Measurements from ENCODE around the gene SETD2. TPM values are rescaled to one million over a fixed set of nuclear protein-coding genes. Genes with fewer than 3 reads are reported as not detected.
"Not testable (repeated sequence)": the region's sequence is repeated elsewhere in the genome, so short reads cannot be mapped to it uniquely, and the experiment has no call there.

SETD2 gene
- total RNA-seq, 3 donors from 2014 or later (not counting 1 experiment from before 2014, with no cell fraction given) = 86.5 to 104 (median 95.9) TPM

GRCh38 chr3:47123857-47124256 is 40.1 kb downstream of the SETD2 start:
- Histone ChIP-seq H3K27me3 (ENCODE audit: control insufficient read depth, insufficient read depth, low read length) (no peaks in the 10 kb centered on the region), H3K4me3 (ENCODE audit: low read length) (no peak overlapping the region), H3K9me3 (ENCODE audit: control insufficient read depth, insufficient read depth, low read length) (no peaks in the 10 kb centered on the region), H3K4me1 (ENCODE audit: control insufficient read depth, insufficient read depth, low read length) (no peaks in the 10 kb centered on the region), H3K36me3 (ENCODE audit: control insufficient read depth, insufficient read depth, low read length) (peaks cover 40% of the 10 kb centered on the region), H3K27ac (ENCODE audit: low read length) (no peak overlapping the region)
- Mint-ChIP-seq H3K9me3 (no peaks in the 10 kb centered on the region), H3K27me3 (ENCODE audit: low read depth in 2 of 2) (no peaks in the 10 kb centered on the region), H3K27ac (peak overlapping the region; percentile 13 to 16), H3K4me1 (peaks cover 31 to 72% of the 10 kb centered on the region in 2 donors), H3K4me3 (no peak overlapping the region), H3K36me3 (peaks cover 16% of the 10 kb centered on the region)
- DNase-seq (no peak), ATAC-seq (no peak)
- TF ChIP-seq, protein P1, sequence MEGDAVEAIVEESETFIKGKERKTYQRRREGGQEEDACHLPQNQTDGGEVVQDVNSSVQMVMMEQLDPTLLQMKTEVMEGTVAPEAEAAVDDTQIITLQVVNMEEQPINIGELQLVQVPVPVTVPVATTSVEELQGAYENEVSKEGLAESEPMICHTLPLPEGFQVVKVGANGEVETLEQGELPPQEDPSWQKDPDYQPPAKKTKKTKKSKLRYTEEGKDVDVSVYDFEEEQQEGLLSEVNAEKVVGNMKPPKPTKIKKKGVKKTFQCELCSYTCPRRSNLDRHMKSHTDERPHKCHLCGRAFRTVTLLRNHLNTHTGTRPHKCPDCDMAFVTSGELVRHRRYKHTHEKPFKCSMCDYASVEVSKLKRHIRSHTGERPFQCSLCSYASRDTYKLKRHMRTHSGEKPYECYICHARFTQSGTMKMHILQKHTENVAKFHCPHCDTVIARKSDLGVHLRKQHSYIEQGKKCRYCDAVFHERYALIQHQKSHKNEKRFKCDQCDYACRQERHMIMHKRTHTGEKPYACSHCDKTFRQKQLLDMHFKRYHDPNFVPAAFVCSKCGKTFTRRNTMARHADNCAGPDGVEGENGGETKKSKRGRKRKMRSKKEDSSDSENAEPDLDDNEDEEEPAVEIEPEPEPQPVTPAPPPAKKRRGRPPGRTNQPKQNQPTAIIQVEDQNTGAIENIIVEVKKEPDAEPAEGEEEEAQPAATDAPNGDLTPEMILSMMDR (IDR thresholded peaks at IDR 0.05) = no peak
- WGBS (ENCODE audit: insufficient coverage) = 97% methylated on average over 3 of the region's 3 CpGs
- intact Hi-C loops (cut with micrococcal nuclease) = no loop called here

GRCh38 chr3:47121409-47121808 is 42.5 kb downstream of the SETD2 start:
- H3K27me3 ChIP-seq (ENCODE audit: control insufficient read depth, insufficient read depth, low read length) = no peaks in the 10 kb centered on the region
- Mint-ChIP-seq H3K36me3 (peaks cover 22% of the 10 kb centered on the region), H3K9me3 (no peaks in the 10 kb centered on the region), H3K27me3 (ENCODE audit: low read depth in 2 of 2) (no peaks in the 10 kb centered on the region), H3K4me3 (no peak overlapping the region), H3K27ac (peak overlapping the region in 1 of 2 donors; percentile 15), H3K4me1 (peaks cover 28 to 66% of the 10 kb centered on the region in 2 donors)
- no peak overlapping the region for H3K27ac ChIP-seq (ENCODE audit: low read length)
- no peak for DNase-seq
- no peaks in the 10 kb centered on the region for H3K9me3 ChIP-seq (ENCODE audit: control insufficient read depth, insufficient read depth, low read length)
- TF ChIP-seq, protein P1 (IDR thresholded peaks at IDR 0.05) = no peak
- 97% methylated on average over 3 of the region's 3 CpGs for WGBS (ENCODE audit: insufficient coverage)
- H3K36me3 ChIP-seq (ENCODE audit: control insufficient read depth, insufficient read depth, low read length) = peaks cover 43% of the 10 kb centered on the region
- intact Hi-C loops (cut with micrococcal nuclease) = no loop called here
- ATAC-seq = no peak
- H3K4me3 ChIP-seq (ENCODE audit: low read length) = no peak overlapping the region
- peaks cover 4% of the 10 kb centered on the region for H3K4me1 ChIP-seq (ENCODE audit: control insufficient read depth, insufficient read depth, low read length)

DNA sequence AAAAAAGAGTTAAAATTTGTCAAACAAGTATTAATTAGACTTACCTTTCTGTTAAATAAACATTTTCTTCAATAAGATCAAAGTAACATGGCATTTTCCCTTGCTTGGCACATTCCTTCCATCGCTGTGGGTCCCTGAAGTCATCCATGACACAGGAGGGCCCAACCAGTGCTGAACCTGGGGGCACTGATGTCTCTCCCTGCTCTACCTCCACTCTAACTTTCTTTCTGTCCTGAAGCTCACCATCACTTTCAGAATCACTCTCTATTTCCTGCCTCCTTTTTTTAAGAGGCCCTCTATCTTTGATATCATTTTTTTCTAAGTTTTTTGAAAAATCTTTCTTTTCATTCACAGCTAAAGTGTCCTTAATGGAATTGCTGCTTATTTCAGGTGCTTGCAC is 43.8 kb downstream of the SETD2 start:
- Histone ChIP-seq H3K36me3 (ENCODE audit: control insufficient read depth, insufficient read depth, low read length) (peaks cover 53% of the 10 kb centered on the region), H3K9me3 (ENCODE audit: control insufficient read depth, insufficient read depth, low read length) (no peaks in the 10 kb centered on the region), H3K27me3 (ENCODE audit: control insufficient read depth, insufficient read depth, low read length) (no peaks in the 10 kb centered on the region), H3K4me3 (ENCODE audit: low read length) (no peak overlapping the region), H3K27ac (ENCODE audit: low read length) (no peak overlapping the region), H3K4me1 (ENCODE audit: control insufficient read depth, insufficient read depth, low read length) (peaks cover 4% of the 10 kb centered on the region)
- DNase-seq (peak in 1 of 2 donors; percentile 9), ATAC-seq (no peak)
- TF ChIP-seq, protein P1 (IDR thresholded peaks at IDR 0.05) = no peak
- Mint-ChIP-seq H3K9me3 (no peaks in the 10 kb centered on the region), H3K27ac (peak overlapping the region; percentile 52 to 58), H3K27me3 (ENCODE audit: low read depth in 2 of 2) (no peaks in the 10 kb centered on the region), H3K36me3 (peaks cover 22% of the 10 kb centered on the region), H3K4me3 (peak overlapping the region; percentile 17), H3K4me1 (peaks cover 28 to 59% of the 10 kb centered on the region in 2 donors)
- intact Hi-C loops (cut with micrococcal nuclease) = no loop called here
- WGBS (ENCODE audit: insufficient coverage) = 96% methylated on average over 1 of the region's 1 CpG

- peak overlapping the region; percentile 52 for H3K4me3 Mint-ChIP-seq
- peaks cover 33 to 59% of the 10 kb centered on the region in 2 donors for H3K4me1 Mint-ChIP-seq
- H3K27me3 Mint-ChIP-seq (ENCODE audit: low read depth in 2 of 2); H3K27me3 ChIP-seq (ENCODE audit: control insufficient read depth, insufficient read depth, low read length); H3K9me3 ChIP-seq (ENCODE audit: control insufficient read depth, insufficient read depth, low read length); H3K27ac ChIP-seq (ENCODE audit: low read length); H3K9me3 Mint-ChIP-seq; intact Hi-C loops (cut with micrococcal nuclease); H3K4me3 ChIP-seq (ENCODE audit: low read length); DNase-seq; H3K4me1 ChIP-seq (ENCODE audit: control insufficient read depth, insufficient read depth, low read length): not testable (repeated sequence)
- ATAC-seq = peak in 2 of 3 donors; percentile 38
- peaks cover 59% of the 10 kb centered on the region for H3K36me3 ChIP-seq (ENCODE audit: control insufficient read depth, insufficient read depth, low read length)
- 93% methylated on average over 3 of the region's 5 CpGs for WGBS (ENCODE audit: insufficient coverage)
- H3K27ac Mint-ChIP-seq = peak overlapping the region; percentile 58 to 69
- H3K36me3 Mint-ChIP-seq = peaks cover 22% of the 10 kb centered on the region
Observed at GRCh38 chr3:47119387-47119786, 44.5 kb downstream of the SETD2 start.

Measured in natural killer cell (primary cell).